Testis (tissue), 3 donors: ENCODE results near the gene NRG2. TPM values are rescaled to one million over a fixed set of nuclear protein-coding genes. Genes with fewer than 3 reads are reported as not detected.

Experiments used
- DNase-seq: peaks from one replicate; pipeline ENCODE4 v3.0.0-alpha.2; 2019
- H3K27ac ChIP-seq, 2 donors: fragments of 200-600 bp; sonication (generic); one replicate each; pipeline ENCODE4 v1.5.1; 2019
- H3K27me3 ChIP-seq: fragments of 200-600 bp; sonication (generic); one replicate; pipeline ENCODE4 v1.5.1; 2019
- H3K36me3 ChIP-seq: fragments of 200-600 bp; sonication (generic); one replicate; pipeline ENCODE4 v1.5.1; 2017; ENCODE audit warnings: low read depth; ENCODE audit errors: missing control alignments
- H3K4me1 ChIP-seq: fragments of 200-600 bp; sonication (generic); one replicate; pipeline ENCODE4 v1.5.1; 2019
- H3K4me3 ChIP-seq, 2 donors: fragments of 200-600 bp; sonication (generic); one replicate each; pipeline ENCODE4 v1.5.1; 2017 to 2019
- H3K9me3 ChIP-seq: fragments of 200-600 bp; sonication (generic); one replicate; pipeline ENCODE4 v1.5.1; 2017
- CTCF ChIP-seq, 3 experiments: fragments of 450-650 bp in 2 of 3; fragments of 200-600 bp in 1 of 3; sonication (generic) in 1 of 3; IDR thresholded peaks; one replicate each; pipeline ENCODE4 v1.5.1; 2016 to 2019; ENCODE audit warnings: antibody characterized with exemption in 3 of 3, mild to moderate bottlenecking in 2 of 3, moderate library complexity in 1 of 3
- POLR2A ChIP-seq: fragments of 450-650 bp; IDR thresholded peaks from one replicate; pipeline ENCODE4 v1.6.1; 2017; ENCODE audit warnings: antibody characterized with exemption, mild to moderate bottlenecking, moderate library complexity
- WGBS, 2 donors: methylation state at CpG; one replicate each; pipeline ENCODE4 v1.1.5; 2018; 5-methylcytosine and 5-hydroxymethylcytosine counted together
- intact Hi-C: fragments of 100-400 bp; cut with DNase I; formaldehyde crosslinking; loops from one replicate; pipeline ENCODE4 v1.15.1; 2023; ENCODE audit warnings: low total_unique reads
- polyA plus RNA-seq: library from polyadenylated mRNA; stranded (reverse); fragments of 350-450 nt; fragmentation: Illumina TruSeq; extraction: RNeasy Lipid Tissue Mini Kit (QIAGEN cat#74804); gene quantifications from one replicate; pipeline ENCODE4 v1.2.3, GENCODE V29; 2014; ENCODE audit warnings: low read depth, low replicate concordance; ENCODE audit not compliant: insufficient read depth
- total RNA-seq, 2 donors: library from RNA; depleted of rRNA; stranded (reverse); fragments of >200 nt; gene quantifications; one replicate each; pipeline ENCODE4 v1.2.3, GENCODE V29; 2016

Gene NRG2
- total and polyA plus RNA-seq, 3 donors from 2014 or later = 4.8 to 23.2 (median 13.0) TPM

- no peaks in the 10 kb centered on the region for H3K9me3 ChIP-seq
- H3K4me1 ChIP-seq = no peaks in the 10 kb centered on the region
- no peaks in the 10 kb centered on the region for H3K27me3 ChIP-seq
- no peak for TF ChIP-seq CTCF (IDR thresholded peaks at IDR 0.05)
- TF ChIP-seq POLR2A = no peak
- no peak overlapping the region for H3K27ac ChIP-seq
- DNase-seq = no peak
- H3K36me3 ChIP-seq = no peaks in the 10 kb centered on the region
- 72 to 77% methylated on average over 2 to 3 of the region's 3 CpGs for WGBS, 2 donors
- no peak overlapping the region for H3K4me3 ChIP-seq
- intact Hi-C loops = no loop called here
These were observed 209.6 kb downstream of the NRG2 start for GRCh38 chr5:139833525-139833924.

GRCh38 chr5:139831624-139832023 lies 211.5 kb downstream of the NRG2 start:
- WGBS, 2 donors = 77 to 79% methylated on average over 3 of the region's 3 CpGs
- Histone ChIP-seq H3K9me3 (no peaks in the 10 kb centered on the region), H3K4me1 (no peaks in the 10 kb centered on the region), H3K36me3 (no peaks in the 10 kb centered on the region), H3K27me3 (no peaks in the 10 kb centered on the region), H3K4me3 (no peak overlapping the region), H3K27ac (no peak overlapping the region)
- TF ChIP-seq POLR2A = no peak
- no peak for DNase-seq
- intact Hi-C loops = no loop called here

GRCh38 chr5:139829471-139829870 lies 213.6 kb downstream of the NRG2 start:
- H3K36me3 ChIP-seq = no peaks in the 10 kb centered on the region
- H3K9me3 ChIP-seq = no peaks in the 10 kb centered on the region
- TF ChIP-seq CTCF (IDR thresholded peaks at IDR 0.05) (no peak), POLR2A (no peak)
- no peak for DNase-seq
- no peaks in the 10 kb centered on the region for H3K27me3 ChIP-seq
- intact Hi-C loops = no loop called here
- H3K4me3 ChIP-seq = no peak overlapping the region
- no peak overlapping the region for H3K27ac ChIP-seq
- no peaks in the 10 kb centered on the region for H3K4me1 ChIP-seq
- 87 to 91% methylated on average over 6 of the region's 6 CpGs for WGBS, 2 donors

GRCh38 chr5:139828207-139828895 lies 214.7 kb downstream of the NRG2 start:
- H3K4me3 ChIP-seq = no peak overlapping the region
- no peak for TF ChIP-seq CTCF (IDR thresholded peaks at IDR 0.05)
- no peak for TF ChIP-seq POLR2A
- no peak for DNase-seq

GRCh38 chr5:139825690-139826089 lies 217.4 kb downstream of the NRG2 start:
- Histone ChIP-seq H3K9me3 (no peaks in the 10 kb centered on the region), H3K4me1 (no peaks in the 10 kb centered on the region), H3K4me3 (no peak overlapping the region), H3K36me3 (no peaks in the 10 kb centered on the region), H3K27me3 (no peaks in the 10 kb centered on the region), H3K27ac (no peak overlapping the region)
- no peak for DNase-seq
- intact Hi-C loops = no loop called here
- TF ChIP-seq CTCF (IDR thresholded peaks at IDR 0.05) (no peak), POLR2A (no peak)
- WGBS, 2 donors = 62 to 64% methylated on average over 7 of the region's 7 CpGs

More at GRCh38 chr5:139828207-139828895, 214.7 kb downstream of the NRG2 start:
- Histone ChIP-seq H3K27ac (no peak overlapping the region), H3K9me3 (no peaks in the 10 kb centered on the region), H3K36me3 (no peaks in the 10 kb centered on the region), H3K27me3 (no peaks in the 10 kb centered on the region), H3K4me1 (no peaks in the 10 kb centered on the region)
- intact Hi-C loops = no loop called here
- WGBS, 2 donors = 78 to 87% methylated on average over 8 of the region's 8 CpGs
